ENCODE measurements around the gene LRRK2.

Gene LRRK2

GRCh38 chr12:40343124-40343523, 118.3 kb downstream of the LRRK2 start:
- no peaks in the 10 kb centered on the region for H3K27me3 ChIP-seq (ENCODE audit: control insufficient read depth, insufficient read depth, low read length)
- H3K79me2 ChIP-seq, result no peaks in the 10 kb centered on the region
- no peak overlapping the region for H3K4me2 ChIP-seq (ENCODE audit: low read length)
- TF ChIP-seq CTCF (IDR thresholded peaks at IDR 0.05), result no peak
- H3K4me3 ChIP-seq (ENCODE audit: low read depth, low read length), result no peak overlapping the region
- no peaks in the 10 kb centered on the region for H3K36me3 ChIP-seq (ENCODE audit: control insufficient read depth, insufficient read depth, low read length)
- H2AFZ ChIP-seq, result no peak overlapping the region
- H3K4me1 ChIP-seq, result no peaks in the 10 kb centered on the region
- no peak overlapping the region for H3K27ac ChIP-seq
- no peak overlapping the region for H3K9ac ChIP-seq
- H3K9me3 ChIP-seq (ENCODE audit: control insufficient read depth, low read length), result no peaks in the 10 kb centered on the region

- H3K9ac ChIP-seq, result no peak overlapping the region
- no peaks in the 10 kb centered on the region for H3K9me3 ChIP-seq (ENCODE audit: control insufficient read depth, low read length)
- H3K4me3 ChIP-seq (ENCODE audit: low read depth, low read length), result no peak overlapping the region
- H3K4me1 ChIP-seq, result no peaks in the 10 kb centered on the region
- no peaks in the 10 kb centered on the region for H3K79me2 ChIP-seq
- no peaks in the 10 kb centered on the region for H3K36me3 ChIP-seq (ENCODE audit: control insufficient read depth, insufficient read depth, low read length)
- no peak overlapping the region for H3K4me2 ChIP-seq (ENCODE audit: low read length)
- H3K27me3 ChIP-seq (ENCODE audit: control insufficient read depth, insufficient read depth, low read length), result no peaks in the 10 kb centered on the region
- no peak overlapping the region for H2AFZ ChIP-seq
- H3K27ac ChIP-seq, result no peak overlapping the region
- no peak for TF ChIP-seq CTCF (IDR thresholded peaks at IDR 0.05)
Measured at GRCh38 chr12:40344312-40344711, 119.5 kb downstream of the LRRK2 start.

- no peaks in the 10 kb centered on the region for H3K4me1 ChIP-seq
- H2AFZ ChIP-seq, result no peak overlapping the region
- no peak overlapping the region for H3K4me2 ChIP-seq (ENCODE audit: low read length)
- no peaks in the 10 kb centered on the region for H3K36me3 ChIP-seq (ENCODE audit: control insufficient read depth, insufficient read depth, low read length)
- no peak overlapping the region for H3K9ac ChIP-seq
- no peak overlapping the region for H3K4me3 ChIP-seq (ENCODE audit: low read depth, low read length)
- no peaks in the 10 kb centered on the region for H3K9me3 ChIP-seq (ENCODE audit: control insufficient read depth, low read length)
- no peaks in the 10 kb centered on the region for H3K79me2 ChIP-seq
- no peak for TF ChIP-seq CTCF (IDR thresholded peaks at IDR 0.05)
- no peak overlapping the region for H3K27ac ChIP-seq
- no peaks in the 10 kb centered on the region for H3K27me3 ChIP-seq (ENCODE audit: control insufficient read depth, insufficient read depth, low read length)
Measured at GRCh38 chr12:40351976-40352375, 127.2 kb downstream of the LRRK2 start.

- TF ChIP-seq CTCF (IDR thresholded peaks at IDR 0.05), result no peak
- H2AFZ ChIP-seq, result no peak overlapping the region
Measured at GRCh38 chr12:40375076-40375475, 150.3 kb downstream of the LRRK2 start.

GRCh38 chr12:40376533-40377267, 151.9 kb downstream of the LRRK2 start:
- Histone ChIP-seq H3K9me3 (ENCODE audit: control insufficient read depth, low read length) (no peaks in the 10 kb centered on the region), H3K4me2 (ENCODE audit: low read length) (no peak overlapping the region), H3K9ac (no peak overlapping the region), H3K4me3 (ENCODE audit: low read depth, low read length) (no peak overlapping the region), H2AFZ (no peak overlapping the region), H3K79me2 (no peaks in the 10 kb centered on the region), H3K4me1 (no peaks in the 10 kb centered on the region), H3K27me3 (ENCODE audit: control insufficient read depth, insufficient read depth, low read length) (no peaks in the 10 kb centered on the region), H3K27ac (no peak overlapping the region), H3K36me3 (ENCODE audit: control insufficient read depth, insufficient read depth, low read length) (no peaks in the 10 kb centered on the region)
- TF ChIP-seq CTCF (IDR thresholded peaks at IDR 0.05), result no peak

More at GRCh38 chr12:40375076-40375475, 150.3 kb downstream of the LRRK2 start:
- H3K27me3 ChIP-seq (ENCODE audit: control insufficient read depth, insufficient read depth, low read length), result no peaks in the 10 kb centered on the region
- no peak overlapping the region for H3K4me2 ChIP-seq (ENCODE audit: low read length)
- H3K36me3 ChIP-seq (ENCODE audit: control insufficient read depth, insufficient read depth, low read length), result no peaks in the 10 kb centered on the region
- H3K79me2 ChIP-seq, result no peaks in the 10 kb centered on the region
- no peak overlapping the region for H3K4me3 ChIP-seq (ENCODE audit: low read depth, low read length)
- no peaks in the 10 kb centered on the region for H3K9me3 ChIP-seq (ENCODE audit: control insufficient read depth, low read length)
- H3K9ac ChIP-seq, result no peak overlapping the region
- H3K4me1 ChIP-seq, result no peaks in the 10 kb centered on the region
- no peak overlapping the region for H3K27ac ChIP-seq
